Upper lobe of right lung (tissue), 1 donor: ENCODE data around the gene OLFM2. TPM values are rescaled to one million over a fixed set of nuclear protein-coding genes. Genes with fewer than 3 reads are reported as not detected.
"Not testable (repeated sequence)": the region's sequence is repeated elsewhere in the genome, so short reads cannot be mapped to it uniquely, and the experiment has no call there.

ENCODE experiments used
- ATAC-seq: fragments of 200-7000 bp; cut with Tn5 transposase; one replicate; pipeline ENCODE4 v1.9.1; 2020; ENCODE audit warnings: mild to moderate bottlenecking, moderate library complexity
- DNase-seq: peaks from one replicate; pipeline ENCODE4 v3.0.0-alpha.2; 2020
- H3K27ac ChIP-seq: fragments of 200-600 bp; one replicate; pipeline ENCODE4 v1.8.0; 2022
- H3K27me3 ChIP-seq: fragments of 200-600 bp; one replicate; pipeline ENCODE4 v1.8.0; 2022; ENCODE audit warnings: mild to moderate bottlenecking
- H3K36me3 ChIP-seq: fragments of 200-600 bp; one replicate; pipeline ENCODE4 v1.8.0; 2022
- H3K4me1 ChIP-seq: fragments of 200-600 bp; one replicate; pipeline ENCODE4 v1.8.0; 2022
- H3K4me3 ChIP-seq: fragments of 200-600 bp; one replicate; pipeline ENCODE4 v1.8.0; 2022; ENCODE audit warnings: mild to moderate bottlenecking
- H3K9me3 ChIP-seq: fragments of 200-600 bp; one replicate; pipeline ENCODE4 v1.8.0; 2022
- intact Hi-C: fragments of 100-400 bp; cut with DNase I; formaldehyde crosslinking; loops from one replicate; pipeline ENCODE4 v1.11.0; 2022
- total RNA-seq: library from RNA; stranded (reverse); fragmentation: NEBNext Ultra II Directional; extraction: Animal tissue kit (Norgen Biotek cat#: 25700); gene quantifications from one replicate; pipeline ENCODE4 v1.2.1, GENCODE V29; 2021
- TF ChIP-seq, protein P1 (sequence below): fragments of 200-600 bp; IDR thresholded peaks from one replicate; pipeline ENCODE4 v1.8.0; 2022; ENCODE audit warnings: antibody characterized with exemption
- donor health status: DM: no; HTN: yes; CAD: no; lungs with severe emphysema.

Gene OLFM2
- total RNA-seq, 1 donor from 2014 or later = 14.6 TPM

DNA sequence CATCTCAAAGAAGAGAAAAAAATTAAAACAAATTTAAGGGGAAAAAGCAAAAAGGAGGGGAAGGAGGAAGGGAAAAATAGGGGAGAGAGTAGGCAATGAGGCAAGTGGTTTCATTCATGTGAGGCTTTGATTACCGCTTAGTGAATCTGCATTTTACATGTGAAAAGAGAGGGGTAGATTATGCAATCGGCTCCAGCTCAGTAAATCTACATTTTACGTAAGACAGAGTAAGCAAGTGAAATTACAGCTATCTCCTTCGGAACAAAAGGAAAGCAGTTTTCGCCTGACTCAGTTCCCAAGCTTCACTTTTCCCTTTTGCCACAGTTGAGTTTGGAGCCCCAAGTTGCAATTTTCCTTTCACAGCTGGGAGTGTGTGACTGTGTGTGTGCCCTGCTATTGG, 16.0 kb upstream of the OLFM2 start:
- no peak for ATAC-seq
- H3K27me3 ChIP-seq = no peaks in the 10 kb centered on the region
- H3K4me3 ChIP-seq = no peak overlapping the region
- H3K36me3 ChIP-seq = no peaks in the 10 kb centered on the region
- intact Hi-C loops = no loop called here
- no peaks in the 10 kb centered on the region for H3K4me1 ChIP-seq
- no peak for DNase-seq
- no peaks in the 10 kb centered on the region for H3K9me3 ChIP-seq
- TF ChIP-seq, protein P1, sequence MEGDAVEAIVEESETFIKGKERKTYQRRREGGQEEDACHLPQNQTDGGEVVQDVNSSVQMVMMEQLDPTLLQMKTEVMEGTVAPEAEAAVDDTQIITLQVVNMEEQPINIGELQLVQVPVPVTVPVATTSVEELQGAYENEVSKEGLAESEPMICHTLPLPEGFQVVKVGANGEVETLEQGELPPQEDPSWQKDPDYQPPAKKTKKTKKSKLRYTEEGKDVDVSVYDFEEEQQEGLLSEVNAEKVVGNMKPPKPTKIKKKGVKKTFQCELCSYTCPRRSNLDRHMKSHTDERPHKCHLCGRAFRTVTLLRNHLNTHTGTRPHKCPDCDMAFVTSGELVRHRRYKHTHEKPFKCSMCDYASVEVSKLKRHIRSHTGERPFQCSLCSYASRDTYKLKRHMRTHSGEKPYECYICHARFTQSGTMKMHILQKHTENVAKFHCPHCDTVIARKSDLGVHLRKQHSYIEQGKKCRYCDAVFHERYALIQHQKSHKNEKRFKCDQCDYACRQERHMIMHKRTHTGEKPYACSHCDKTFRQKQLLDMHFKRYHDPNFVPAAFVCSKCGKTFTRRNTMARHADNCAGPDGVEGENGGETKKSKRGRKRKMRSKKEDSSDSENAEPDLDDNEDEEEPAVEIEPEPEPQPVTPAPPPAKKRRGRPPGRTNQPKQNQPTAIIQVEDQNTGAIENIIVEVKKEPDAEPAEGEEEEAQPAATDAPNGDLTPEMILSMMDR = no peak
- H3K27ac ChIP-seq = no peak overlapping the region

GRCh38 chr19:9947441-9947840, 11.1 kb upstream of the OLFM2 start:
- H3K27me3 ChIP-seq = no peaks in the 10 kb centered on the region
- H3K36me3 ChIP-seq = no peaks in the 10 kb centered on the region
- intact Hi-C loops = no loop called here
- TF ChIP-seq, protein P1 = no peak
- no peak overlapping the region for H3K4me3 ChIP-seq
- H3K4me1 ChIP-seq = peaks cover 5% of the 10 kb centered on the region
- ATAC-seq (no peak), DNase-seq (no peak)
- H3K27ac ChIP-seq = no peak overlapping the region
- no peaks in the 10 kb centered on the region for H3K9me3 ChIP-seq

- H3K36me3 ChIP-seq, ATAC-seq, H3K4me1 ChIP-seq, H3K27ac ChIP-seq, DNase-seq, intact Hi-C loops, H3K4me3 ChIP-seq, H3K9me3 ChIP-seq, H3K27me3 ChIP-seq: not testable (repeated sequence)
Observed at GRCh38 chr19:9946528-9947125, 10.3 kb upstream of the OLFM2 start.

DNA sequence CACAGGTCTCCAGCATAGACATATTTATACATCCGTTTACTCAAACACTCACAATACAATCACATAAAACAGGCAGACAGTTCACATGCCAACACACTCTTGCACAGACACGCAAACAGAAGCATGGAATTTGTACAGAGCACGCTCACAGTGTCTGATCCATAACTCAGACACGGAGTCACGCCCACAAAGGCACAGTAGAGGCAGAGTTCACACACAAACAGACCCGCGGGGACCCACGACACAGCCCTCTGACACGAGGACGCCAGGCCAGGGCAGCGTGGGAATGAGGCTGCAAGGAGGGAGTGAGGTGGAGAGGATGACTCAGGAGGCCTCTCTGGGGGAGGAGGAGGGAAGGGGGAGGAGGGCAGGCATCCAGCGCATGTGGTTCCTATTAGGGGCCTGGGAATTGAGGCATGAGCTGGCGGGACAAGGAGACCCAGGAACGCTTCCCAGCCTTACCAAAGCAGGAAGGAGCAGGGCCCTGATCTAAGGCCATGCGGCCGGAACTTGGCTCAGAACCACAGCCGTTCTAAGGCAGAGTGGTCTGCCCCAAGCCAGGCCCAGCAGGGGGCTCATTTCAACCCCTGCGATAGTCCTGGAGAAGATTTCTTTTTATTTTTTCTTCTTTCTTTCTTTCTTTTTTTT, 9.1 kb upstream of the OLFM2 start:
- intact Hi-C loops = no loop called here
- no peaks in the 10 kb centered on the region for H3K27me3 ChIP-seq
- ATAC-seq (peak; percentile 83), DNase-seq (peak; percentile 69)
- H3K4me1 ChIP-seq = peaks cover 5% of the 10 kb centered on the region
- H3K4me3 ChIP-seq = no peak overlapping the region
- peak overlapping the region; percentile 66 for H3K27ac ChIP-seq
- peaks cover 8% of the 10 kb centered on the region for H3K9me3 ChIP-seq
- no peaks in the 10 kb centered on the region for H3K36me3 ChIP-seq
- TF ChIP-seq, protein P1 = no peak

DNA sequence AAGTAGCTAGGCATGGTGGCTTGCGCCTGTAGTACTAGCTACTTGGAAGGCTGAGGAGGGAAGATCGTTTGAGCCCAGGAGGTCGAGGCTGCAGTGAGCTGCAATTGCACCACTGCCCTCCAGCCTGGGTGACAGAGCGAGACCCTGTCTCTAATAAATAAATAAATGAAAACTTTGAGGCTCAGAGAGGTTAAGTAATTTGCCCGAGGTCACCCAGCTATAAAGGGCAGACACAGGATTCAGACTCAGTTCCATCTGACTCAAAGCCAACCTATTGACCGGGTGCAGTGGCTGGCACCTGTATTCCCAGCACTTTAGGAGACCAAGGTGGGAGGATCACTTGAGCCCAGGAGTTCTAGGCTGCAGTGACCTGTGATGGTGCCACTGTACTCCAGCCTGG, 7.4 kb upstream of the OLFM2 start:
- intact Hi-C loops = no loop called here
- H3K27me3 ChIP-seq = no peaks in the 10 kb centered on the region
- peaks cover 8% of the 10 kb centered on the region for H3K9me3 ChIP-seq
- DNase-seq (no peak), ATAC-seq (no peak)
- peaks cover 5% of the 10 kb centered on the region for H3K4me1 ChIP-seq
- H3K4me3 ChIP-seq = no peak overlapping the region
- TF ChIP-seq, protein P1 = no peak
- H3K27ac ChIP-seq = no peak overlapping the region
- no peaks in the 10 kb centered on the region for H3K36me3 ChIP-seq

DNA sequence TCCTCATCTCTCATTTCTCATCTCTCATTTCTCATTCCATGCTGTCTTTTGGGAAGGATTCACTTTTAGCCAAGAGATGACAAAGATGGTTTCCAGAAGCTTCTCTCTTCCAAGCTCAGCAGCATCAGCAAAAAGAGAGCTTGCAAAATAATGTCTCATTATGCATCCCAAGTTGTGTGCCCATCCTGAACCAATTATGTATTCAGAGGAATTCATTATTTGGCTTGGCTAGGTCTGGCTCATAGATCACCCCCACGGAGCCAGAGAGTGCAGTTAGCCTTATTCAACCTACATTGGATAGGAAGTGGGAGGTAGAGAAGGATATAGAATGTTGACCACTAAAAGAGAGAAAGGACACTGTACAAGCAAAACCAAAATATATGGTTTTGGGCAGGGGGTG, 5.4 kb upstream of the OLFM2 start:
- H3K27ac ChIP-seq = no peak overlapping the region
- no peak overlapping the region for H3K4me3 ChIP-seq
- ATAC-seq (no peak), DNase-seq (no peak)
- H3K27me3 ChIP-seq = peaks cover 5% of the 10 kb centered on the region
- peaks cover 4% of the 10 kb centered on the region for H3K4me1 ChIP-seq
- TF ChIP-seq, protein P1 = no peak
- intact Hi-C loops = no loop called here
- H3K36me3 ChIP-seq = no peaks in the 10 kb centered on the region
- H3K9me3 ChIP-seq = peaks cover 8% of the 10 kb centered on the region
